ENCODE measurements around the gene FHIP1B. TPM values are rescaled to one million over a fixed set of nuclear protein-coding genes. Genes with fewer than 3 reads are reported as not detected.

FHIP1B gene
- polyA plus RNA-seq, 1 donor from 2014 or later: 36.0 TPM

GRCh38 chr11:6201481-6201880 is 33.0 kb downstream of the FHIP1B start:
- Histone ChIP-seq H3K9me3 (ENCODE audit: low read length) (no peaks in the 10 kb centered on the region), H3K9ac (ENCODE audit: low read length) (no peak overlapping the region), H3K36me3 (ENCODE audit: insufficient read depth, low read length) (no peaks in the 10 kb centered on the region), H3K4me3 (ENCODE audit: low read length) (no peak overlapping the region), H3K79me2 (replicated peaks; ENCODE audit: insufficient read depth, low read length) (no peaks in the 10 kb centered on the region), H3K27ac (ENCODE audit: low read length) (no peak overlapping the region), H3K27me3 (ENCODE audit: insufficient read depth, low read depth, low read length) (no peaks in the 10 kb centered on the region), H4K20me1 (ENCODE audit: insufficient read depth) (no peaks in the 10 kb centered on the region), H2AFZ (ENCODE audit: low read depth, low read length) (no peak overlapping the region), H3K4me2 (ENCODE audit: low read length) (no peak overlapping the region), H3F3A (ENCODE audit: insufficient read depth, low read length, poor library complexity, severe bottlenecking) (no peaks in the 10 kb centered on the region), H3K9me2 (ENCODE audit: insufficient read depth, low read length) (no peaks in the 10 kb centered on the region)
- TF ChIP-seq RAD21 (conservative IDR thresholded peaks at IDR 0.05) (no peak), REST (IDR thresholded peaks at IDR 0.05; ENCODE audit: borderline replicate concordance) (no peak), SMC3 (conservative IDR thresholded peaks at IDR 0.05; ENCODE audit: poor library complexity) (no peak), EP300 (conservative IDR thresholded peaks at IDR 0.05; ENCODE audit: poor library complexity, severe bottlenecking) (no peak), POLR2AphosphoS5 (IDR thresholded peaks at IDR 0.05) (no peak), TAF1 (IDR thresholded peaks at IDR 0.05; ENCODE audit: low read depth) (no peak), MXI1 (conservative IDR thresholded peaks at IDR 0.05; ENCODE audit: poor library complexity, severe bottlenecking) (no peak), EZH2 (IDR thresholded peaks at IDR 0.05; ENCODE audit: borderline replicate concordance, insufficient read depth, low read length, poor library complexity, severe bottlenecking) (no peak), CTCF (IDR thresholded peaks at IDR 0.05; ENCODE audit: poor library complexity, severe bottlenecking) (no peak)

- Histone ChIP-seq H3K4me2 (ENCODE audit: low read length) (no peak overlapping the region), H3K79me2 (replicated peaks; ENCODE audit: insufficient read depth, low read length) (no peaks in the 10 kb centered on the region), H3K9me3 (ENCODE audit: low read length) (no peaks in the 10 kb centered on the region), H4K20me1 (ENCODE audit: insufficient read depth) (no peaks in the 10 kb centered on the region), H3K36me3 (ENCODE audit: insufficient read depth, low read length) (no peaks in the 10 kb centered on the region), H3K27me3 (ENCODE audit: insufficient read depth, low read depth, low read length) (no peaks in the 10 kb centered on the region), H3K27ac (ENCODE audit: low read length) (no peak overlapping the region), H3K9me2 (ENCODE audit: insufficient read depth, low read length) (no peaks in the 10 kb centered on the region), H3K9ac (ENCODE audit: low read length) (no peak overlapping the region), H2AFZ (ENCODE audit: low read depth, low read length) (no peak overlapping the region), H3F3A (ENCODE audit: insufficient read depth, low read length, poor library complexity, severe bottlenecking) (no peaks in the 10 kb centered on the region), H3K4me3 (ENCODE audit: low read length) (no peak overlapping the region)
- TF ChIP-seq EP300 (conservative IDR thresholded peaks at IDR 0.05; ENCODE audit: poor library complexity, severe bottlenecking): no peak
- no peak for TF ChIP-seq POLR2AphosphoS5 (IDR thresholded peaks at IDR 0.05)
- TF ChIP-seq CTCF (IDR thresholded peaks at IDR 0.05; ENCODE audit: poor library complexity, severe bottlenecking): no peak
- no peak for TF ChIP-seq RAD21 (conservative IDR thresholded peaks at IDR 0.05)
- TF ChIP-seq EZH2 (IDR thresholded peaks at IDR 0.05; ENCODE audit: borderline replicate concordance, insufficient read depth, low read length, poor library complexity, severe bottlenecking): no peak
- TF ChIP-seq TAF1 (IDR thresholded peaks at IDR 0.05; ENCODE audit: low read depth): no peak
- no peak for TF ChIP-seq MXI1 (conservative IDR thresholded peaks at IDR 0.05; ENCODE audit: poor library complexity, severe bottlenecking)
- TF ChIP-seq SMC3 (conservative IDR thresholded peaks at IDR 0.05; ENCODE audit: poor library complexity): no peak
- TF ChIP-seq REST (IDR thresholded peaks at IDR 0.05; ENCODE audit: borderline replicate concordance): no peak
These were observed 33.5 kb downstream of the FHIP1B start for GRCh38 chr11:6200975-6201374.

Data from neural cell (in vitro differentiated cells).